MM.1S (cell line): ENCODE measurements around the gene EXOC3.
A peak's percentile ranks its signal among the peaks of the same experiment; 100 is the strongest.

ENCODE experiments used
- DNase-seq: peaks from one replicate; pipeline ENCODE4 v3.0.0-alpha.2; 2015
- H2AFZ ChIP-seq: fragments of 300-600 bp; sonication (generic); 2 replicates; pipeline ENCODE4 v1.6.0; 2016; ENCODE audit warnings: antibody characterized with exemption, low read length
- H3F3A ChIP-seq: fragments of 300-600 bp; sonication (generic); 2 replicates; pipeline ENCODE4 v1.6.1; 2016; ENCODE audit warnings: mild to moderate bottlenecking, antibody characterized with exemption, low read length, moderate library complexity, mixed read lengths; ENCODE audit not compliant: insufficient read depth
- H3K27ac ChIP-seq: fragments of 300-600 bp; sonication (generic); 2 replicates; pipeline ENCODE4 v1.5.1; 2016; ENCODE audit warnings: mild to moderate bottlenecking, low read length
- H3K27me3 ChIP-seq: fragments of 300-600 bp; sonication (generic); replicated peaks from 2 replicates; pipeline ENCODE4 v1.6.0; 2016; ENCODE audit warnings: low read length; ENCODE audit not compliant: insufficient read depth
- H3K36me3 ChIP-seq: fragments of 300-600 bp; sonication (generic); replicated peaks from 2 replicates; pipeline ENCODE4 v1.6.1; 2016; ENCODE audit warnings: mild to moderate bottlenecking, low read length, mixed read lengths; ENCODE audit not compliant: insufficient read depth
- H3K4me1 ChIP-seq: fragments of 300-600 bp; sonication (generic); 2 replicates; pipeline ENCODE4 v1.6.1; 2016; ENCODE audit warnings: low read length, mixed read lengths
- H3K4me2 ChIP-seq: fragments of 300-600 bp; sonication (generic); 2 replicates; pipeline ENCODE4 v1.6.0; 2016; ENCODE audit warnings: low read depth, low read length
- H3K4me3 ChIP-seq: fragments of 300-600 bp; sonication (generic); 2 replicates; pipeline ENCODE4 v1.5.1; 2016; ENCODE audit warnings: low read length, mixed read lengths
- H3K79me2 ChIP-seq: fragments of 300-600 bp; sonication (generic); 2 replicates; pipeline ENCODE4 v1.6.1; 2016; ENCODE audit warnings: mixed run types, low read length, mixed read lengths
- H3K9ac ChIP-seq: fragments of 300-600 bp; sonication (generic); 2 replicates; pipeline ENCODE4 v1.6.1; 2016; ENCODE audit warnings: low read length, mixed read lengths
- H3K9me2 ChIP-seq: fragments of 300-600 bp; sonication (generic); replicated peaks from 2 replicates; pipeline ENCODE4 v1.6.1; 2016; ENCODE audit warnings: mild to moderate bottlenecking, low read length, mixed read lengths; ENCODE audit not compliant: insufficient read depth
- H3K9me3 ChIP-seq: fragments of 300-600 bp; sonication (generic); replicated peaks from 2 replicates; pipeline ENCODE4 v1.6.1; 2016; ENCODE audit warnings: mild to moderate bottlenecking, low read length, mixed read lengths; ENCODE audit not compliant: insufficient read depth
- H4K20me1 ChIP-seq: fragments of 300-600 bp; sonication (generic); 2 replicates; pipeline ENCODE4 v1.6.1; 2016; ENCODE audit warnings: mild to moderate bottlenecking, low read length, moderate library complexity, mixed read lengths; ENCODE audit not compliant: insufficient read depth
- CTCF ChIP-seq: fragments of 300-600 bp; sonication (generic); IDR thresholded peaks from 2 replicates; pipeline ENCODE4 v1.5.1; 2016; ENCODE audit warnings: antibody characterized with exemption, low read length, mixed read lengths
- EZH2 ChIP-seq: fragments of 300-600 bp; sonication (generic); optimal IDR thresholded peaks from 2 replicates; pipeline ENCODE3; 2017; ENCODE audit warnings: low read depth, mild to moderate bottlenecking, antibody characterized with exemption, low read length, mixed read lengths
- EZH2phosphoT487 ChIP-seq: fragments of 300-600 bp; sonication (generic); IDR thresholded peaks from 2 replicates; pipeline ENCODE4 v1.6.1; 2018; ENCODE audit warnings: antibody characterized with exemption, low read length

Gene EXOC3

DNA sequence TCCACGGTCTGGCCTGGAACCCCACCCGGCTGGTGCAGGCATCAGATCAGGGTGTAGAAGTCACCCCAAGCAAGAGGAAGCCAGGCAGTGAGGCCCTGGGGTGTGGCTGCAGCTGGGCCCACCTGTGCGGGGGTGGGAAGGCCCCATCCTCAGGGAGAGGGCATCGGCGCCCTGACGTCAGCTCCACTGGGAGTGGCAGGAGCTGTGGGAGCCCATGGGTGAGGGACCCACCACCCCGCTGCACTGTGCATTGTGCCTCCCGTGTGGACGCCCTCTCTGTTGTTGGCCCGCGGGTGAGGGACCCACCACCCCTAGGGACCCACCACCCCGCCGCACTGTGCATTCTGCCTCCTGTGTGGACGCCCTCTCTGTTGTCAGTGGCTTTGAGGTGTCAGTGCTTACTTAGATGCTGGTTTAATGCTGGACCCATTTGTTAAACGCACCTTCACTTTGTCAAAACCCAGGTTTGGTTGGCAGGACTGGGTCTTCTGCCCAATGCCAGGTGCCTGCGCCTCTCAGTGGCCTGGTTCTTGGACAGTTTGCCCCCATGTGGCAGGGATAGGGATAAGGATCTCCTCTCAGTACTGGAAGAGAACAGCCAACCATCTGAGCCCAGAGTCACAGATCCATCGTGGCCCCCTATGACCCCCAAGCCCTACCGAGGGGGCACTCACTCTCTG lies 6.9 kb upstream of the EXOC3 start:
- Histone ChIP-seq H3K9me3 (no peaks in the 10 kb centered on the region), H3K9ac (no peak overlapping the region), H2AFZ (no peak overlapping the region), H3K79me2 (no peaks in the 10 kb centered on the region), H3F3A (no peaks in the 10 kb centered on the region), H3K27ac (no peak overlapping the region), H3K9me2 (no peaks in the 10 kb centered on the region), H4K20me1 (no peaks in the 10 kb centered on the region), H3K4me2 (no peak overlapping the region), H3K4me3 (no peak overlapping the region), H3K36me3 (no peaks in the 10 kb centered on the region), H3K27me3 (peaks cover 23% of the 10 kb centered on the region), H3K4me1 (peaks cover 10% of the 10 kb centered on the region)
- DNase-seq = no peak
- TF ChIP-seq CTCF = peak; percentile 33
- no peak for TF ChIP-seq EZH2phosphoT487
- TF ChIP-seq EZH2 = no peak

DNA sequence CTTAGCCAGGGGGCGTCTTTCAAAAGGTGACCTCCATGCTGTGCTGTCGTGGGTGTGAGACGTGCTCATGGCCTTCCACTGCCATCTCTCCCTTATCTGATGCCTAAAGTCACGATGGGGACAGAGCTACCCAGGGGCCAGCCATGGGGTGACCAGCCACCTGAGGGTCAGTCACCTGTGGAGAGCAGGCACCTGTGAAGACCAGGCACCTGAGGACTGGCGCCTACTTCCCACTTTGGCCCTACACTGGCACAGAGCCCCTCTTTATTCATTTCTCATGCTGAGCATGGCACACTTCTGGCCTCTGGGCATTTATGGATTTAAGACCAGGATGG lies 6.4 kb upstream of the EXOC3 start:
- peaks cover 23% of the 10 kb centered on the region for H3K27me3 ChIP-seq
- no peaks in the 10 kb centered on the region for H3K9me2 ChIP-seq
- no peak overlapping the region for H3K27ac ChIP-seq
- no peak overlapping the region for H2AFZ ChIP-seq
- H3K9ac ChIP-seq = no peak overlapping the region
- no peak for TF ChIP-seq EZH2
- no peak for TF ChIP-seq EZH2phosphoT487
- TF ChIP-seq CTCF = no peak
- no peaks in the 10 kb centered on the region for H3K9me3 ChIP-seq
- no peaks in the 10 kb centered on the region for H4K20me1 ChIP-seq
- H3F3A ChIP-seq = no peaks in the 10 kb centered on the region
- H3K4me1 ChIP-seq = peaks cover 10% of the 10 kb centered on the region
- H3K36me3 ChIP-seq = no peaks in the 10 kb centered on the region
- no peaks in the 10 kb centered on the region for H3K79me2 ChIP-seq
- H3K4me2 ChIP-seq = no peak overlapping the region
- DNase-seq = no peak
- H3K4me3 ChIP-seq = no peak overlapping the region

GRCh38 chr5:437281-437771 lies 5.7 kb upstream of the EXOC3 start:
- Histone ChIP-seq H3K79me2 (peaks cover 5% of the 10 kb centered on the region), H3K9ac (no peak overlapping the region), H3K4me2 (no peak overlapping the region), H3K27me3 (peaks cover 23% of the 10 kb centered on the region), H3K9me3 (no peaks in the 10 kb centered on the region), H2AFZ (no peak overlapping the region), H3K4me1 (peaks cover 17% of the 10 kb centered on the region), H3K27ac (no peak overlapping the region), H3K4me3 (no peak overlapping the region), H3K36me3 (no peaks in the 10 kb centered on the region), H3F3A (no peaks in the 10 kb centered on the region), H3K9me2 (no peaks in the 10 kb centered on the region), H4K20me1 (no peaks in the 10 kb centered on the region)
- DNase-seq = no peak
- TF ChIP-seq EZH2 (no peak), CTCF (no peak), EZH2phosphoT487 (no peak)
